HG03280 (cell line): ENCODE results near the gene CACNA1C.

ENCODE experiments used
- ATAC-seq: cut with Tn5 transposase; IDR thresholded peaks from one replicate; pipeline ENCODE4 v1.9.1; 2021; ENCODE audit warnings: mild to moderate bottlenecking, moderate library complexity; ENCODE audit not compliant: unreplicated experiment

The CACNA1C gene

DNA sequence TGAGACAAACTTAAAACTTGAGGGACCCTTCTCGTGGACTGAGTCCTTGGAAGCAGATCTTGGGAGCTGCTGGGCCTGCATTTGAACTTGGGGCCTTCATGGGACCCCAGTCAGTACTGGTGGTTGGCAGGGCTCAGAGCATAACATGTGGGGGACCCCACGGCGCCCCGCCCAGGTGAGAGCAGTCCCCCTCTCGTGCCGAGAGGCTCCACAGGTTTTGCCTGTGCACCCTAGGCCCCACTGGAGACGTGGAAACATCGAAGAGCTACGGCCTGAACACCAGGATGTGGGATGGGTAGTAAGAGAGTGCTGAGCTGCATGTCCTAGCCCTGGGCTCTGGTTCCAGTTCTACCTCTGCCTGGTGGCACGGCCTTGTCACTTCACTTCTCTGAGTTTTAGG, 84.1 kb downstream of the CACNA1C start:
- ATAC-seq, result no peak

DNA sequence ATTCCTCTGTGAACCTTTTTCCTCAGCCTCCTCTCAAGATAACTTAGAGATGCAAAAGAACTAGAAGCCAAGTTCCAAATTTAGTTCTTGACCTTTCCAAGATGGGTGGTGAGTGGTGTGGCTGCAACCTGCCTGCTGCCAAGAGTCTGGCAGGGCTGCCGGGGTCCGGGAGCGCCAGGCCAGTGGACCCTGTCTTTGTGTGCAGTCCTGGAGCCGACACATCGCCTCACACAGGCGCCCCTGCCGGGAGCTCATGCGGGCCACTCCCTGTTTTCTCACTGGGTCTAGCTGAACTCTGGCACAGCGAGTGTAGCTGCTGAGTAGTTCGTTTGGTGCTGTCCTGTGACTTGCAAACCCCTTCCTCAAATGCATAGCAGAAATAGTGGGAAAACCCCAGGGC, 84.9 kb downstream of the CACNA1C start:
- no peak for ATAC-seq

DNA sequence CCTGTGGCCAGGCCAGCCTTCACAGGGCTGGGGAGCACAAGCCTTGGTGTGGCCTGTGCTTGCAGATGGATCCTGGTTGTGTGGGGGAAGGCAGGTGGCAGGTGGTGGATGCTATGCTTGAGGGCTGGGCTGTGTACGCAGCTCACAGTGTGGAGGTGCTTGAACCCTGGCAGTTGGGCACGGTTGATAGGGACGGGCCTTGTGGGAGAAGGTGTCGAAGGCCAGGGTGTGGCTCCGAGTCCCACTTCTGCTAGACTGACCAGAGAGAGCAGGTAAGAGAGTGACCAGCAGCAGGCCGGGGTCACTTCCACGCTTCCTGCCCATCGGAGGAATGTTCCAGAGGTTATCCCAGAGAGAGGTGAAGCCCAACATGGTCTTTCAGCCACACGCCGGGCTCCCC, 85.5 kb downstream of the CACNA1C start:
- ATAC-seq, result no peak

GRCh38 chr12:2138871-2139308, 86.1 kb downstream of the CACNA1C start:
- ATAC-seq, result no peak

GRCh38 chr12:2139651-2140050, 86.9 kb downstream of the CACNA1C start:
- ATAC-seq, result no peak

DNA sequence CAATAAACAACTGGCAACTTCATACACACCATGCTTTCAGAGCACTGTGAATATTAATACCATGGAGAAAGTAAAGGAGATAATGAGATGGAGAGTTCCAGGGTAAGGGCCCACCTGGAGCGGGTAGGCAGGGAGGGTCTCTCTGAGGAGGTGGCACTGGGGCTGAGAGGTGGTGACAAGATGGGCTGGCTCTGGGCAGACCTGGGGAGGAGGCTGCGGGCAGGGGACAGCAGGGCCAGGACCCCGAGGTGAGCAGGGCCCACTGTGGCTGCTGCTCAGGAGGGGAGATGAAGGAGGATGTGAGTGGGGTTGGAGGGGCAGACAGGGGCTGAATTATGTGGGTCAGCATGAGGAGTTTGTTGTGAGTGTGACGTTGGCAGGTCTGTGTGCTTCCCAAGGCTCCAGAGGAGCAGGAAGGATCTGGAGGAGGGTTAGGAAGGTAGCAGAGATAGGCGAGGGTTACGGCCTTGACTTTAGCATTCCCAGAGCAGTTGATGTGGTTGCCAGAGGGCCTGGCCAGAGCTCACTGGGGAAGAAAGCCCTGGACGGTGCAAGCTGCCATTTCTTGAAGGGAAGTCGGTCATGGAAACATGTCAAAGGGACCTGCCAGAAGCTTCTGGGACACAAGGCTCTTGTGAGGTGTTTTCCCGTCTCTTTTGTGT, 88.2 kb downstream of the CACNA1C start:
- ATAC-seq, result no peak

DNA sequence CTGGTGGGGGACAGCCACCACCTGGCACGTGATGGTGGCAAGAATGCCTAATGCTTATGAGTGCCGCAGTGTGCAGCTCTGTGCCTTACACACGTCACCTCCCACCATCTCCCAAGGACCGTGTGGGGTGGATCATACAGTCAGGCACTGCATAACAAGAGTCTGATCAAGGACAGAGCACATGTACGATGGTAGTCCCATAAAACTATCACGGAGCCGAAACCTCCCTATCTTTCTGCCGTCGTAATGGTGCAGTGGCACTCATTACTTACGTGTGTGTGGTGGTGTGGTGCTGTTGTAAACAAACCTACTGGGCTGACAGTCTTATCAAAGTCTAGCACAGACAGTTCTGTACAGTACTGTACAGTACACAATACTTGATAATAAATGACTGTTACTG, 89.3 kb downstream of the CACNA1C start:
- ATAC-seq, result no peak

- ATAC-seq, result no peak
Observed at GRCh38 chr12:2144951-2145350, 92.2 kb downstream of the CACNA1C start.

DNA sequence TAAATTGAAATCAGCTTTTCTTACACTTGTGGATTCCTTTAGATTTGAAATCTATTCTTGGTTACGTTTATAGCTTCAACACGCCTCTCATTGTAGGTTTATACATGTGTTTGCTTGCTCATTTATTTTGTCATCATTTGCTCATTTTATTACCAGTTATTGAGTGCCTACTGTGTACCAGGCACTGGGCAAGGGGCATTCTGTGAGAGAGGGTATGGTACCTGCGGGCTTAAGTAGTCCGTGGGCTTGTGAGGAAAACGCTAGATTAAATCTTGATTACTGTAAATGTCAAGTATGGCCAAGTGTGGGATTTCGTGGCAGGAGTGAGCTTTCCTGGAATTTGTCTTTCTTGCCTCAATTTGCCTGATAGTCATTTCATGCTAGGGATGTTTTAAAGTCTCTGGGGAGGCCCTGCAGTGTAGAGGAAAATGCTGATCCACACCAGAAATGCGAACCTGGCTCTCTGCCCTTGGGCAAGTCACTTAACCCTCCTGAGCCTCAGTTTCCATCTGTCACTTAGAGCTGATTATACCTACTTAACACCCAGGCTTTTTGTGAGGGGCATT, 92.7 kb downstream of the CACNA1C start:
- no peak for ATAC-seq

GRCh38 chr12:2147335-2147734, 94.5 kb downstream of the CACNA1C start:
- no peak for ATAC-seq

GRCh38 chr12:2149091-2149490, 96.3 kb downstream of the CACNA1C start:
- ATAC-seq, result no peak

- ATAC-seq, result no peak
Observed at GRCh38 chr12:2150833-2151232, 98.0 kb downstream of the CACNA1C start.

GRCh38 chr12:2151391-2151790, 98.6 kb downstream of the CACNA1C start:
- no peak for ATAC-seq

DNA sequence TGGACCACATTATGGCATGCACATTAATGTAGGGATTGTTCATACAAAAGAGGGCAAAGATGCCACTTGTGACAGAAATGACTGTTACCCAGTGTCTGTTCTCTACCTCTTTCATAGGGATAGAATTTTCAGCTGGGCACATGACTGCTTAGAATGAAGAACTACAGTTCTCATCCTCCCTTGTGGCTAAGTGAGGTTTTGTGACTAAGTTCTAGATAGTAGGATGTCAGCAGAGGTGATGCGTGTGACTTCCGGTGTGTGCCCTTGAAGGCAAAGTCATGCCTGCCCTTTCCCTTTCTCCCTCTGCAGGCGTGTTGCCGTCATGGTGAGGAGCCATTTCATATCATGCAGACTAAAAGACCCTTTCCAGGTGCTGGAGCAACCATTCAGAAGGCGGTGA, 99.3 kb downstream of the CACNA1C start:
- ATAC-seq, result peak; percentile 66

DNA sequence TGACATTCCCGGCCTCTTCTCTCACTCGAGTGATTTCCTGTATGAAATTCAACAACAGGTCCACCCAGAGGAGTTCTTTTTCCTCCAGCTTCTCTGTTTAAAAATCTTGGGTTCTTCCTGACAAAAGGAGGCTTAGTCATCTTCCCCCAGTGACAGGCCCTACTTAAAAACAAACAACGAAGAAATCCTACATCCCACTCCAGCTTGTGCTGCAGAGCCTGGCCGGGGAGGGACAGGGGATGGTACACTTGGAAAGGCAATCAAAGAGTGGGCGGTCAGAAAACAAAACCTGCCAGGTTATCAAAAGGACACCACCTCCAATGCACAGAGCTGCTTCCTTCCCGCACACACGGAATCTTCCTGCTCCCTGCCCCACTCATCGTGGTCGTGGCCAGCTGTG, 101.3 kb downstream of the CACNA1C start:
- no peak for ATAC-seq

DNA sequence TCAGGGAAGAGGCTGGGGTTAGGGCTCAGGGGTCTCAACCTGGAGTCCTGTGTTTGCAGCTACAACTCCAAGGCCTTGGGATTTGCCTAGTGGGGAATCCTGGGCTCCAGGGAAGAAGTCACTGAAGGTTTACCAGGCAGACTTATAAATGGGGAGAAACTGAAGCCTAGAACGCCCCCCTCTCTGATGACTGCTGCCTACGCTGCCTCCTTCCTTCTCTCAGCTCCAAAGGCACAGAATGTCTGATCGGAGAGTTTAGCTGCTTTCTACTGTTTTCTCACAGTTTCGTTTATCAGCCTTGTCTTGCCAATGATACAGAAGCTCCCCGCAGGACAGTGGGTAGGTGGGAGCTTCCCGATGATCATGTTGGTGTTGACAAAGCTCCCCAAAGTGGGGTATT, 101.7 kb downstream of the CACNA1C start:
- ATAC-seq, result no peak

DNA sequence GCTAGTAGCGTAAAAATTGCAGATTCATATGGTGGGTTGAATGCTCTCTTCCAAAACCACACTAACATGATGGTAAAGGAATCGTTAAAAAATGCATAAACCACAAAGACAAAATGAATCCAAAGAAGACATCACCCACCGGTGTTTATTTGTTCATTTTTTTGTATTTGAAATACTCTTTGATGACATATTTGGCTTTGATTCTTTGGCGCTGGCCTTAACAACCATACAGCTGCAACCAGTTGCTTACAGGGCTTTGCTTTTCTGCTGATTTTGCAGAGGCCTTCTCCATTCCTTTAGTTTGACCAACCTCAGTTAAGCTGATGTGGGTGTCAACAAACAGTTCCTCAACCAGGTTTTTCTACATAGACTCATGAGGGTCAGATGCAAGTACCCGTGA, 103.5 kb downstream of the CACNA1C start:
- ATAC-seq, result no peak

- ATAC-seq, result no peak
Observed at GRCh38 chr12:2160043-2160442, 107.3 kb downstream of the CACNA1C start.

GRCh38 chr12:2161473-2161872, 108.7 kb downstream of the CACNA1C start:
- no peak for ATAC-seq

DNA sequence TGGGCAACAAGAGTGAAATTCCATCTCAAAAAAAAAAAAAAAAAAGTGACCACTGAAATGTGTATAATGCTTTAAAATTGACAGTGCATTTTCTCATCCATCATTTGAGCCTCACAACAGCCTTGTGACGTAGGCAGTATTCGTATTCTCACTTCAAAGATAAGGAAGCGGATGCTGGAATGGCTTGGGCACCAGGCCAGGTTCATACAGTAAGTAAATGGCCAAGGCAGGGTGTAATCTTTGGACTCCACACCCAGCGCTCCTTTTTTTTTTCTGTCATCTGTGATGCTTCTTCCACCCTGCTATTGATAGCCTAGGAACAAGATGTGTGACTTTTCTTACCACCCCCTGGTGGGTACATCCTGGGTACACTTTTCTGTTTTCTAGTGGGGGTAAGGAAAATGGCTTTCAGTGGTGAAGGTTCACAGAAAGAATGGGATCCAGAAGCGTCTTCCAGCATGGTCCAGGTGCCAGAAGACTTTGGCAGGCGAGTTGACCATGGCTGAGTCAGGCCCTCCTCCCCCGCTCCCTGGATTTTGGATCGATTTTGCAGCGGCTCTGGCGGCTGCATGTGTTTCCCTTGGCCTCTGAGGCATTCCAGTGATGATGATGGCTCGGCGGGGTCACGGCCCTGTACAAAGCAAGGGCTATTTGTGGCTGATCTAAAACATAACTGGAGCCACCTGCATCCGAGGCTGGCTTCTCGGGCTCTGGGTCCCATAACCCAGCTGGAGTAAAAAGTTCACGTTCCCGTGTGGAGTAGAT, 110.6 kb downstream of the CACNA1C start:
- no peak for ATAC-seq

DNA sequence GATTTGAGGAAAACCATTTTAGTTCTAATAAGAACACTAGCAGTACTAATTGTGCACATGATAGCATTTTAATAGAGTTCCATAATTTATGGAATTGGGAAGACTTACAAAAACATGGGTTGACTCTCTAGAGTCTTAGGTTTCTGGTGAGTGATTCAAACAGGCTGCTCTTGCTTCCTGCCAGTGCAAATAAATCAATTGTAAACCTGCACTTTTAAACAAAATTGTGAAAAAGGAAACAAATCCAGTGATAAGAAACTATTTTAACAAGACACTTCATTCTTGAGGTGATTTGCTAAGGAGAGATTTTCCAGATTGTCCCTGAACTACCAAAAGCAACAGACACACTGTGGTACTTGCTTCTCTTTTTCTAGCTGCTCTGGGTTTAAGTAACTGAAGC, 112.2 kb downstream of the CACNA1C start:
- no peak for ATAC-seq

GRCh38 chr12:2165927-2166326, 113.1 kb downstream of the CACNA1C start:
- no peak for ATAC-seq
